IMR-90 (cell line): Measurements from ENCODE around the gene PIM1. TPM values are rescaled to one million over a fixed set of nuclear protein-coding genes. Genes with fewer than 3 reads are reported as not detected.

Experiments
- ATAC-seq: fragments of 200-7000 bp; cut with Tn5 transposase; 2 replicates; pipeline ENCODE4 v1.9.1; 2020; ENCODE audit warnings: low read depth, mild to moderate bottlenecking, moderate library complexity
- BruUV-seq: library from RNA; stranded (reverse); fragments of 400-500 nt; replicated peaks from 2 replicates; lab custom pipeline; 2021; lab: Mats Ljungman, UMichigan
- CTCF ChIA-PET: fragments of 300-600 bp; formaldehyde crosslinking; extraction: SDS; loops from one replicate; lab custom pipeline; 2021; ENCODE audit warnings: antibody characterized with exemption; lab: Yijun Ruan, JAX
- POLR2A ChIA-PET: fragments of 300-600 bp; sonication (Branson Sonifier 250); formaldehyde crosslinking; loops from one replicate; lab custom pipeline; 2022; ENCODE audit warnings: antibody characterized with exemption; ENCODE audit not compliant: unreplicated experiment; lab: Charles Lee
- DNase-seq: peaks from one replicate; pipeline ENCODE4 v3.0.0; 2013
- H2AFZ ChIP-seq: replicated peaks from 2 replicates; pipeline ENCODE3; 2013; ENCODE audit warnings: low read length, mild to moderate bottlenecking; ENCODE audit not compliant: poor library complexity
- H2AK5ac ChIP-seq: 2 replicates; pipeline ENCODE4 v1.6.1; 2013; ENCODE audit warnings: low read depth, low read length, inconsistent platforms
- H2AK9ac ChIP-seq: replicated peaks from 2 replicates; pipeline ENCODE3; 2013; ENCODE audit warnings: mild to moderate bottlenecking, low read depth, low read length, moderate library complexity; ENCODE audit not compliant: poor library complexity
- H2BK120ac ChIP-seq: 2 replicates; pipeline ENCODE4 v1.6.1; 2013; ENCODE audit warnings: low read depth, low read length, inconsistent platforms
- H2BK15ac ChIP-seq: 3 replicates; pipeline ENCODE4 v1.6.1; 2013; ENCODE audit warnings: low read depth, low read length, inconsistent platforms
- H2BK20ac ChIP-seq: 2 replicates; pipeline ENCODE4 v1.6.1; 2013; ENCODE audit warnings: low read depth, mild to moderate bottlenecking, inconsistent platforms, low read length, moderate library complexity
- H2BK5ac ChIP-seq: 2 replicates; pipeline ENCODE4 v1.6.1; 2013; ENCODE audit warnings: mild to moderate bottlenecking, low read depth, low read length, inconsistent platforms; ENCODE audit not compliant: poor library complexity, severe bottlenecking
- H3K14ac ChIP-seq: replicated peaks from 2 replicates; pipeline ENCODE4 v1.6.1; 2013; ENCODE audit warnings: low read depth, low read length, inconsistent platforms
- H3K18ac ChIP-seq: 2 replicates; pipeline ENCODE4 v1.6.1; 2013; ENCODE audit warnings: low read depth, low read length, control low read depth
- H3K23ac ChIP-seq: 2 replicates; pipeline ENCODE4 v1.6.1; 2013; ENCODE audit warnings: low read depth, low read length, inconsistent platforms
- H3K27ac ChIP-seq: 2 replicates; pipeline ENCODE4 v1.5.1; 2013; ENCODE audit warnings: mild to moderate bottlenecking, control low read depth, low read length; ENCODE audit not compliant: insufficient read depth
- H3K27me3 ChIP-seq: 2 replicates; pipeline ENCODE4 v1.6.1; 2013; ENCODE audit warnings: low read length; ENCODE audit not compliant: control insufficient read depth, insufficient read depth
- H3K36me3 ChIP-seq: 2 replicates; pipeline ENCODE4 v1.6.1; 2013; ENCODE audit warnings: low read length, mixed read lengths; ENCODE audit not compliant: control insufficient read depth, insufficient read depth
- H3K4ac ChIP-seq: 2 replicates; pipeline ENCODE4 v1.6.1; 2013; ENCODE audit warnings: low read depth, low read length, inconsistent platforms
- H3K4me1 ChIP-seq: 2 replicates; pipeline ENCODE4 v1.6.1; 2013; ENCODE audit warnings: low read length, mixed read lengths; ENCODE audit not compliant: control insufficient read depth, insufficient read depth
- H3K4me2 ChIP-seq: 2 replicates; pipeline ENCODE4 v1.6.1; 2013; ENCODE audit warnings: low read depth, mild to moderate bottlenecking, control low read depth, low read length, moderate library complexity
- H3K4me3 ChIP-seq: 2 replicates; pipeline ENCODE4 v1.5.1; 2013; ENCODE audit warnings: low read depth, mild to moderate bottlenecking, control low read depth, low read length, moderate library complexity; ENCODE audit not compliant: insufficient read depth
- H3K56ac ChIP-seq: 2 replicates; pipeline ENCODE4 v1.6.1; 2013; ENCODE audit warnings: low read length, inconsistent platforms; ENCODE audit not compliant: insufficient read depth; ENCODE audit errors: extremely low read depth
- H3K79me1 ChIP-seq, 2 experiments: 2 replicates each; pipeline ENCODE4 v1.6.1; 2013; ENCODE audit warnings: low read length in 2 of 2, inconsistent platforms in 1 of 2, low read depth in 1 of 2
- H3K9ac ChIP-seq: 2 replicates; pipeline ENCODE4 v1.6.1; 2013; ENCODE audit warnings: low read depth, low read length, control low read depth
- H3K9me1 ChIP-seq: 2 replicates; pipeline ENCODE4 v1.6.1; 2013; ENCODE audit warnings: low read length, inconsistent platforms; ENCODE audit not compliant: insufficient read depth
- H3K9me3 ChIP-seq: 2 replicates; pipeline ENCODE4 v1.6.1; 2013; ENCODE audit warnings: low read length; ENCODE audit not compliant: control insufficient read depth, insufficient read depth
- H4K20me1 ChIP-seq: 2 replicates; pipeline ENCODE4 v1.6.1; 2013; ENCODE audit warnings: low read length, inconsistent platforms; ENCODE audit not compliant: insufficient read depth
- H4K5ac ChIP-seq: 2 replicates; pipeline ENCODE4 v1.6.1; 2013; ENCODE audit warnings: mild to moderate bottlenecking, low read depth, low read length, control low read depth
- H4K8ac ChIP-seq, 2 experiments: 2 replicates each; pipeline ENCODE4 v1.6.1; 2013; ENCODE audit warnings: low read depth in 2 of 2, low read length in 2 of 2, control low read depth in 1 of 2, inconsistent platforms in 1 of 2
- H4K91ac ChIP-seq: 2 replicates; pipeline ENCODE4 v1.6.1; 2013; ENCODE audit warnings: low read depth, low read length, inconsistent platforms; ENCODE audit not compliant: insufficient read depth
- FOS ChIP-seq: fragments of 150-350 bp; IDR thresholded peaks from 2 replicates; pipeline ENCODE4 v1.6.1; 2016; ENCODE audit warnings: low read depth, low read length
- MAZ ChIP-seq: IDR thresholded peaks from 2 replicates; pipeline ENCODE4 v1.6.1; 2012; ENCODE audit warnings: low read depth, mild to moderate bottlenecking, low read length, improper control_type of control experiment, moderate library complexity, borderline replicate concordance
- NFE2L2 ChIP-seq: fragments of 150-350 bp; IDR thresholded peaks from 2 replicates; pipeline ENCODE4 v1.6.1; 2016; ENCODE audit warnings: low read depth, mild to moderate bottlenecking, low read length
- RAD21 ChIP-seq: IDR thresholded peaks from 2 replicates; pipeline ENCODE4 v1.6.1; 2012; ENCODE audit warnings: low read length, improper control_type of control experiment
- RFX5 ChIP-seq: IDR thresholded peaks from 2 replicates; pipeline ENCODE4 v1.8.0; 2012; ENCODE audit warnings: low read depth, mild to moderate bottlenecking, low read length, moderate library complexity
- WGBS, 2 experiments: methylation state at CpG; one replicate each; pipeline versions ENCODE4 v1.1.5 to v1.1.7; 2013; ENCODE audit warnings: missing lambda C conversion rate in 2 of 2; ENCODE audit not compliant: insufficient read length in 1 of 2; ENCODE audit errors: extremely low coverage in 2 of 2; 5-methylcytosine and 5-hydroxymethylcytosine counted together
- dilution Hi-C: fragments of 300-500 bp; cut with HindIII; formaldehyde crosslinking; loops from one replicate; pipeline ENCODE4 v1.14.3; 2018; ENCODE audit warnings: low sequenced_read_pairs; ENCODE audit not compliant: unreplicated experiment
- in situ Hi-C: fragments of 300-500 bp; cut with MboI; formaldehyde crosslinking; loops from 3 replicates; pipeline ENCODE4 v1.14.3; 2019; ENCODE audit warnings: low sequenced_read_pairs, inconsistent platforms, mixed read lengths
- intact Hi-C: fragments of 100-400 bp; cut with micrococcal nuclease; formaldehyde crosslinking; loops from 2 replicates; pipeline ENCODE4 v1.10.0; 2022
- polyA plus RNA-seq, 3 experiments: library from polyadenylated mRNA; depleted of rRNA; stranded (reverse); fragments of >200 nt; gene quantifications; 2 replicates each; pipeline ENCODE4 v1.2.3, GENCODE V29; 2012; ENCODE audit warnings: low replicate concordance in 1 of 3
- total RNA-seq: library from RNA; depleted of rRNA; stranded (reverse); fragments of >200 nt; gene quantifications from 2 replicates; pipeline ENCODE4 v1.2.3, GENCODE V29; 2012

Gene PIM1
- total and polyA plus RNA-seq, 2 of the 4 experiments (the other 2 are of a cell fraction) = 7.2 to 18.5 TPM

GRCh38 chr6:37142050-37142614, 27.8 kb upstream of the PIM1 start:
- intact Hi-C loops = loop anchor here (5.0 kb wide), 1 partner anchor 100 kb away; no protein-coding TSS in a partner anchor
- peak overlapping the region; percentile 52 for H3K9ac ChIP-seq
- H3K56ac ChIP-seq = no peak overlapping the region; the same call in 1 of the 2 replicates
- peak overlapping the region; percentile 58 for H3K23ac ChIP-seq
- peak overlapping the region; percentile 12; the same call in 1 of the 2 replicates for H3K4me2 ChIP-seq
- H3K79me1 ChIP-seq = peaks cover 0 to 2% of the 10 kb centered on the region in 2 experiments; a peak in 2 of 4 replicates
- peak overlapping the region; percentile 91 for H2AK5ac ChIP-seq
- ChIA-PET POLR2A (interaction anchor here (0.6 to 1.0 kb wide), 5 partner anchors 19 to 548 kb away, joined by 4 to 13 read pairs (median 8); partner anchors contain the start of gene PIM1), CTCF (interaction anchor here (0.6 to 0.9 kb wide), 3 partner anchors 16 to 113 kb away, joined by 3 to 5 read pairs (median 3); no protein-coding TSS in a partner anchor)
- peak overlapping the region; percentile 91; the same call in 1 of the 2 replicates for H3K27ac ChIP-seq
- H4K91ac ChIP-seq = peak overlapping the region; percentile 84
- dilution Hi-C loops = no loop called here
- H3K4ac ChIP-seq = peak overlapping the region; percentile 88
- H2BK20ac ChIP-seq = peak overlapping the region; percentile 87
- H4K8ac ChIP-seq = peak overlapping the region; percentile 46 to 83
- no peak for ATAC-seq
- H4K20me1 ChIP-seq = no peaks in the 10 kb centered on the region
- H3K4me1 ChIP-seq = peaks cover 41% of the 10 kb centered on the region
- no TSS peak for BruUV-seq
- H3K27me3 ChIP-seq = no peaks in the 10 kb centered on the region
- WGBS, 2 experiments = no CpG with 5 or more reads among the region's 4 CpGs
- peak overlapping the region; percentile 94 for H4K5ac ChIP-seq
- peak overlapping the region; percentile 73 for H2BK5ac ChIP-seq
- H3K9me1 ChIP-seq = peaks cover 11% of the 10 kb centered on the region
- no peak overlapping the region for H3K4me3 ChIP-seq
- H2BK120ac ChIP-seq = peak overlapping the region; percentile 89
- peak; percentile 32 for DNase-seq
- peak overlapping the region; percentile 98 for H3K18ac ChIP-seq
- no peaks in the 10 kb centered on the region for H3K36me3 ChIP-seq
- no peak for TF ChIP-seq FOS
- TF ChIP-seq RFX5 = no peak
- TF ChIP-seq NFE2L2 = no peak
- no peak for TF ChIP-seq RAD21
- TF ChIP-seq MAZ = no peak
- H2AK9ac ChIP-seq = no peak overlapping the region
- peak overlapping the region; percentile 88; the same call in 2 of the 3 replicates for H2BK15ac ChIP-seq
- no peak overlapping the region for H2AFZ ChIP-seq
- peak overlapping the region; percentile 35 for H3K14ac ChIP-seq
- in situ Hi-C loops = no loop called here
- no peaks in the 10 kb centered on the region for H3K9me3 ChIP-seq
